HG02588 (cell line): ENCODE data around the gene VEPH1.

Experiments used
- ATAC-seq: cut with Tn5 transposase; IDR thresholded peaks from one replicate; pipeline ENCODE4 v1.9.1; 2021; ENCODE audit warnings: mild to moderate bottlenecking, moderate library complexity; ENCODE audit not compliant: unreplicated experiment

Gene VEPH1

GRCh38 chr3:157232141-157232540 lies 271.1 kb downstream of the VEPH1 start:
- ATAC-seq, result no peak

- no peak for ATAC-seq
Measured at GRCh38 chr3:157231071-157231470, 272.1 kb downstream of the VEPH1 start.

- no peak for ATAC-seq
Measured at GRCh38 chr3:157226173-157226847, 276.9 kb downstream of the VEPH1 start.

- ATAC-seq, result no peak
Measured at GRCh38 chr3:157225001-157225400, 278.2 kb downstream of the VEPH1 start.

GRCh38 chr3:157220883-157221282 lies 282.3 kb downstream of the VEPH1 start:
- ATAC-seq, result no peak

GRCh38 chr3:157220211-157220610 lies 283.0 kb downstream of the VEPH1 start:
- ATAC-seq, result no peak

GRCh38 chr3:157219215-157219614 lies 284.0 kb downstream of the VEPH1 start:
- no peak for ATAC-seq
